Left colon (tissue), 2 donors: ENCODE measurements around the gene SMARCD3. TPM values are rescaled to one million over a fixed set of nuclear protein-coding genes. Genes with fewer than 3 reads are reported as not detected.

Experiments used
- ATAC-seq: fragments of 200-7000 bp; cut with Tn5 transposase; one replicate; pipeline ENCODE4 v1.9.1; 2020; ENCODE audit warnings: mild to moderate bottlenecking, moderate library complexity
- DNase-seq, 2 donors: peaks; one replicate each; pipeline ENCODE4 v3.0.0-alpha.2; 2020
- intact Hi-C, 2 donors: fragments of 100-400 bp; cut with DNase I in 1 of 2; cut with micrococcal nuclease in 1 of 2; formaldehyde crosslinking; loops; one replicate each; pipeline versions ENCODE4 v1.11.2 to v1.14.0; 2022; cut with DNase I, micrococcal nuclease
- long read RNA-seq: library from polyadenylated mRNA; unstranded; transcript quantifications from one replicate; pipeline ENCODE4 v2.0.0, GENCODE V29; 2021
- total RNA-seq, 2 donors: library from RNA; stranded (reverse); fragmentation: NEBNext Ultra II Directional; extraction: Animal tissue kit (Norgen Biotek cat#: 25700); gene quantifications; one replicate each; pipeline ENCODE4 v1.2.1, GENCODE V29; 2021
- donor health status: DM: no; HTN: no; CAD: no.
- donor health status: DM: yes; HTN: yes; CAD: no.

SMARCD3 gene
- 1 to 10 TPM; 4.3 to 9.8 TPM for total RNA-seq
- long read RNA-seq, transcript SMARCD3-203 (14 exons, 2,018 nt): major isoform, 7 of 7 reads
- long read RNA-seq, partial matches to known transcripts: 0 of 7 reads
- long read RNA-seq, other reads (novel, unspliced or antisense): 0 of 7 reads

DNA sequence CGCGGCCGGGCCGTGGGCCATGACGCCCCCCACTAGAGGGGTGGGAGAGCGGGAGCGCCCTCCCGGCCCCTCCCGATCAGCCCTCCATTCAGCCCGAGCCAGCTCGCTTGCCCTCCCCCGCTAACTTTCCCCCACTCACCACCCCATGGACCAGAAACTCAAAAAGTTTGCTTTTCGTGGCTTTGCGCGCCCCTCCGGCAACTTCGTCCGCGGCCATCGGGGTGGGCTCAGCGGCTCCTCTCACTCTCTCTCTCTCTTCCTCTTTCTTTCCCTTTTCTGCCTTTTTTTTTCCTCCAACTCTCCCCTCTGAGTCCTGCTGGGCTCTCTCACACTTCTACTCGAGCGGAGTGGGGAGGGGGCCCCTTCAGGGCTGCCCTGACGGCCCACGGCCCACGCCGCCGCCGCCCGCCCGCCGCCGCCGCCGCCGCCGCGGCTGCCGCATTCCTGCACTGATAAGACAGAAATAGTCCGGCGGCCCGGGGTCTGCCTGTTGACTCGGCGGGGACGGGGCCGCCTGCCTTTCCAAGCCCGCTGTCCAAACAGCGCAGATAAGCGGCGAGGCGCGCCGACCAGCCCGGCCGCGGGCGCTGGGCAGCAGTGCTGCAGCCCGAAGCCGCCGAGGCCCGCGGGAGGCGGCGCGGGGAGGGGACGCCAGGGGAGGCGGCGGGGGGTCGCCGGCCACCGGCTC is at the start of gene SMARCD3:
Gene SMARCD3, minus strand, starts transcription at position 349 of the 688 bp plus-strand sequence. Its CDS starts 132 bp downstream, at position 217.
- intact Hi-C loops: loop anchor here in 1 of 2 donors (10.0 kb wide), 1 partner anchor 56 kb away; no protein-coding TSS in a partner anchor
- ATAC-seq (peak; percentile 29), DNase-seq (peak in 1 of 2 donors; percentile 53)

DNA sequence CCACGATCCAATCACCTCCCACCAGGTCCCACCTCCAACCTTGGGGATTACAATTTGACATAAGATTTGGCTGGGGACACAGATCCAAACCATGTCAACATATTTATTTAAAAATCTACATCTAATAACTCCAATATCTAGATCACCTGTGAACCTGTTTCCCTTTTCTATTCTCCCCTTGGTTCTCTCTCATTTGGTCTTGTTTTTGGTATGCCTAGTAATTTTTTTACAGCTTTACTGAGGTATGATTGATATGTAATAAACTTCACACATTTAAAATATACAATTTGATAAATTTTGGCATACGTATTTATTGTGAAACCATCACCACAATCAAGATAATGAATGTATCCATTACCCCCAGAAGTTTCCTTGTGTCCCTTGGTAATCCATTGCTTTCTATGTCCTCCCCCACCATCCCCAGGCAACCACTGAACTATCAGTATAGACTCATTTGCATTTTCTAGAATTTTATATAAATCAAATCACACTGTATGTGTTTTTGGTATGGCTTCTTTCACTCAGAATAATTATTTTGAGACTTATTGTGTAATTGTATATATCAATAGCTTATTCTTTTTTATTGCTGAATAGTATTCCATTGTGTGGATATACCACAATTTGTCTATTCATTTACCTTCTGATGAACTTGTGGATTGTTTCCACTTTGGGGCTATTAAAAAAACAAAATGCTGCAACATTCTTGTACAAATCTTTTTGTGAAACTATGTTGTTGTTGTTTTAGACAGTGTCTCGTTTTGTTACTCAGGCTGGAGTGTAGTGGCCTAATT is 47.9 kb upstream of the SMARCD3 start:
- intact Hi-C loops: no loop called here
- ATAC-seq (no peak), DNase-seq (no peak)

- DNase-seq (no peak), ATAC-seq (no peak)
- intact Hi-C loops: no loop called here
Observed at GRCh38 chr7:151292850-151293249, 44.4 kb upstream of the SMARCD3 start.

DNA sequence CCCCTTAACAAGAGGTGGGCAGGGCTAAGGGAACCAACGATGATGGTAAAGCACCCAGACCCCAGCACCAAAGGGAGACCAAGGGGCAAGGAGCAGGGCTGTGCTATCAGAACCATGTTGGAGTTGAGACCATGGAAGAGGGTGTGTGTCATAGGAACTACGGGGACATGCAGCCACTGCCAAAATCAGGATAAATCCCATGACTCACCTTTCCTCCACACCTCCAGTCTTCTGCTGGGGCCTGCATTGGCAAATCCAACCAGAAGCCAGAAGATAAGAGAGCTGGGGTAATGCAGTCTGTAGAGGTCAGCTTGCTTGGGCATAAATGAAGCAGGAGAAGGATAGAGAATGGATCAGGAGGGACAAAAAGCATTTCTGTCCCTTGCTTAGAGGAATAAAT is 42.7 kb upstream of the SMARCD3 start:
- intact Hi-C loops: no loop called here
- no peak for ATAC-seq
- DNase-seq: no peak

DNA sequence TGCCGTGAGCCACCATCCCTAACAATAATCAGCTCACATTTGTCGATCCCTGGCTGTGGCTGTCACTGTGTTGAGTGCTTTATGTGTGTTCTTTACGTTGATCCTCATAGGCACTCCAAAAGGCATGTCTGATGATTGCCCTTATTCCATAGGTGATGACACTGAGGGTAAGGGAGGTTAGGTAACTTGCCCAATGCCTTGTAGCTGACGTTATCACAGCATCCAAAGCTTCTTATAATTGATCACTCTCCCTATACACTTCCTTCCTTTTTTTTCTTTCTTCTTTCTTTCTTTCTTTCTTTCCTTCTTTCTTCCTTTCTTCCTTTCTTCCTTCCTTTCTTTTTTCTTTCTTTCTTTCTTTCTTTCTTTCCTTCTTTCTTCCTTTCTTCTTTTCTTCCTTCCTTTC is 41.9 kb upstream of the SMARCD3 start:
- DNase-seq: no peak
- intact Hi-C loops: no loop called here

GRCh38 chr7:151289891-151290290 is 41.4 kb upstream of the SMARCD3 start:
- intact Hi-C loops: no loop called here
- ATAC-seq (no peak), DNase-seq (no peak)

More for the DNA sequence above, 41.9 kb upstream of the SMARCD3 start:
- no peak for ATAC-seq

DNA sequence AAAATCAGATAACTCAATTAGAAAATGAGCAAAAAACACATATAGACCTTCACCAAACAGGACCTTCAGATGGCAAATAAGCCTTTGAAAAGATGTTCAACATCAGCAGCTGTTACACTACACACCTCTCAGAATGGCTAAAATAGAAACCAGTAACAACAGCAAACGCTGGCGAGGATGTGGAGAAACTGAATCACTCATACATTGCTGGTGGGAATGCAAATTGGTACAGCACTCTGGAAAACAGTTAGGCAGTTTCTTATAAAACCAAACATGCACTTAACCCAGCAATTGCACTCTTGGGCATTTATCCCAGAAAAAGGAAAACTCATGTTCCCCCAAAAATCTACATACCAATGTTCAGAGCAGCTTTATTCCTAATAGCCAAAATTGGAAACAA is 37.7 kb upstream of the SMARCD3 start:
- ATAC-seq (no peak), DNase-seq (no peak)
- intact Hi-C loops: no loop called here

DNA sequence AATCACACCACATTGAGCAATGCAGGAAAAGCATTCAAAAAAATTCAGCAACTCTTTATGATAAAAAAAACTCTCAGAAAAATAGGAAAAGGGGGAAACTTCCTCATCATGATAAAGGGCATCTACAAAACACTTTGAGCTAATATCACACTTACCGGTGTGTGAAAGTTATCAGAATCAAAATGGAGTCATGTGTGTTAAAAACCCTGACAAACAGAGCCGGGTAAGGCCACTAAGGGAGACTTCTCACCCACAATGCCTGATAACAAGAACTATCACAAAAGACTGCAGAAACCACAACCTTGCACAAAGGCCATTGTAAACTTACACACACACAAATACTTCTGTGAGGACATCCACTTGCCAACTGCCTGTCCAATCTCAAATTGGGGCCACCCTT is 34.8 kb upstream of the SMARCD3 start:
- intact Hi-C loops: no loop called here
- DNase-seq (no peak), ATAC-seq (no peak)

DNA sequence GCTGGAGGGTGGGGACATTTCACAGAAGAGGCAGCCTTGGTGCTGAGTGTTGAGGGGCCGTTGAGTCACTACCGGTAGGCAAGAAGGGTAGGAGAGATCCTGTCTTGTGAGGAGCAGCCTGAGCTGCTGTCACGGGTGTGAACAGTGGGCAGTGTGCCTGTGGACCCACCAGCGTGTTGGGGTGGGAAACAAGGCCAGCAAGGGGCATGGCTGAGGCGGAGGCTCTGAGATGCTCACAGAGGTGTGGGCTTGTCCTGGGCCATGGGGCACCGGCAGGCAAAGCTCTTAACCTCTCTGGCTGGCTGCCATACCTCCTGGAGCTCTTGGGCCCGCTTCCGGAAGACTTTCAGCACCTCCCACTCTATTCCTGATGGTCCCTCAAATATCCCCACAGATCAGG is 33.6 kb upstream of the SMARCD3 start:
- no peak for ATAC-seq
- no peak for DNase-seq
- intact Hi-C loops: no loop called here

DNA sequence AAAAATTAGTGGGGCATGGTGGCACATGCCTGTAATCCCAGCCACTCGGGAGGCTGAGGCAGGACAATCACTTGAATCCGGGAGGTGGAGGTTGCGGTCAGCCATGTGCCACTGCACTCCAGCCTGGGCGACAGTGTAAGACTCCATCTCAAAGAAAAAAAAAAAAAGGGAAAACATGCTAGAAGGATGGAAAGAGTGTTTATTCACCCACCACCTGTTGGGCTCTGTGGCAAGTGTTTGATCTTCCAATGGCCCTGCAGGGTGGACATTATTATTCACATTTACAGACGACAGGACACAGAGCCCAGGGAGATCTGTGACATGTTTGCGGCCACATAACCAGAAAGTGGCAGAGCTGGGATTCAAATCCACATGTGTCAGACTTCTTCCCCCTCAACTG is 33.2 kb upstream of the SMARCD3 start:
- ATAC-seq (no peak), DNase-seq (no peak)
- intact Hi-C loops: no loop called here

DNA sequence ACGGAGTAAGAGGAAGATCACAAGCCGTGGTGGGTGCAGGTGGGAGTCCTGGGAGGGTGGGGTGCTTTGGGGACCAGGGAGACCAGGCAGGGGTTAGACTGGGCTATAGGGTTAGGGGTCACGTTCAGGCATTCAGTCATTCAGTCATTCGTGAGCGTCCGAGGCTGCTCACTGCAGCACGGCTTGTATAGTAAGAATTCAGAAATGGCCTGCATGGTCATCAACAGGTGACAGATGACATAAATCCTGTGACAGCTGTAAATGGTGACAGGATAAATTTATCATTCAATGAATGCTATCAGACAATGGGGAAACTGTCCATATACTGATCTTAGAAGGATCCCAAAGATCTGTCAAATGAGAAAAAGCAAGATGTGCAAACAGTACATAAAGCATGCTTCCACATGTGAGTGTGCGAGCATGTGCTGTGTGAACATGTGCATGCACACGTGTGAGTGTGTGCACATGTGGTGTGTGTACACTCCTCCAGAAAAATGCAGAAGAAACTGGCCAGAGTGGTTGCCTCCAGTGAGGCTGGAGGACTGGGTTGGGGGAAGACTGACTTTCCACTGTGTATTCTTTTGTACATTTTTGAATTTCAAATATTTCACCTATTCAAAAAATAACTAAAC is 32.0 kb upstream of the SMARCD3 start:
- ATAC-seq (no peak), DNase-seq (no peak)
- intact Hi-C loops: no loop called here

DNA sequence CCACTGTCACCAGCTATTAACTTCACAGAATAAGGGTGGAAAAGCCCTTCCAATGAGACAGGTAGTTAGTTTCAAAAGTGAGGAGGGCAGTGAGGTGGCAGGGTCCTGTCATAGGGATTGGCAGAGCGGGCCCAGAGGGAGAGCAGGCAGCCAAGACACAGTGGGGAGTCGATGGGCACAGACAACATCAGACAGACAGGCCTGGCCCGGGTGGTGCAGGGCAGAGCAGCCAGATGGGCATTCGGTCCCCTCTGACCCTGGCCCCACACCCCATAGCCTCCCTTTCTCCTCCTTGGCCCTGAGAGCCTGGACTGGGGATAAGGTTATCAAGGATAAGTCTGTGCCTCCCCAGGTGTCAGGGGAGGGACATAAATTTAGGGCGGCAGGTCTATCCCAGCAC is 31.4 kb upstream of the SMARCD3 start:
- no peak for ATAC-seq
- intact Hi-C loops: no loop called here
- no peak for DNase-seq

DNA sequence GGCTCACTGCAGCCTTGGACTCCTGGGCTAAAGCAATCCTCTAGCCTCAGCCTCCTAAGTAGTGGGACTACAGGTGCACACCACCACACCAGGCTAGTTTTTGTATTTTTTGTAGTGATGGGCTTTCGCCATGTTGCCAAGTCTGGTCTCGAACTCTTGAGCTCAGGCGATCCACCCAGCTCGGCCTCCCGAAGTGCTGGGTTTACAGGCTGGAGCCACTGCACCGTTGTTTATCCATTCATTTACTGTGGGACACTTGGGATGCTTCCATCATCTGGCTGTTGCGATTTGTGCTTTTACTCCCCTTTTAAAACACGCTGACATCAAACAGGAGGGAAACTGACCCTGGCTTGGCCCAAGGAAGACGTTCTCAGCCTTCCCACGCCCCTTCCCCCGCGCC is 30.5 kb upstream of the SMARCD3 start:
- DNase-seq: no peak
- intact Hi-C loops: no loop called here
- ATAC-seq: no peak

DNA sequence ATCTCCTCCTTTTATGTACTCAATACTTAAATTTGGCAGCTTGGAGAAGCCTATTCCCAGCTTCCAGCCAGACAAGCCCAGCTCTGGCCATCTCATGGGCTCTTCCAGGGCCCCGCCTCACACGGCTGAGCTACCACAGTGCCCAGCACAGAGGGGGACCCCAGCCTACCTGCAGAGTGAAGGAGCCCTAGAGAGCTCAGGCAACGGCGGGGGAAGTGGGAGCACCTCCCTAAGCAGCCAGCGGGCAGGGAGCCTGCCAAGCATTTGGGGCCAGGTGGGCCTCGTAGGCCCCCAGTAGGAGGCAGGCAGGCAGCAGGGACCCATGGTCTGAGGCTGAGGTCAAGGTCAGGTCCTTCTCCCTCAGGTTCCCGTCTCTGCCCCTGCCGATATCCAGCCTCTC is 29.1 kb upstream of the SMARCD3 start:
- ATAC-seq (no peak), DNase-seq (no peak)
- intact Hi-C loops: no loop called here

DNA sequence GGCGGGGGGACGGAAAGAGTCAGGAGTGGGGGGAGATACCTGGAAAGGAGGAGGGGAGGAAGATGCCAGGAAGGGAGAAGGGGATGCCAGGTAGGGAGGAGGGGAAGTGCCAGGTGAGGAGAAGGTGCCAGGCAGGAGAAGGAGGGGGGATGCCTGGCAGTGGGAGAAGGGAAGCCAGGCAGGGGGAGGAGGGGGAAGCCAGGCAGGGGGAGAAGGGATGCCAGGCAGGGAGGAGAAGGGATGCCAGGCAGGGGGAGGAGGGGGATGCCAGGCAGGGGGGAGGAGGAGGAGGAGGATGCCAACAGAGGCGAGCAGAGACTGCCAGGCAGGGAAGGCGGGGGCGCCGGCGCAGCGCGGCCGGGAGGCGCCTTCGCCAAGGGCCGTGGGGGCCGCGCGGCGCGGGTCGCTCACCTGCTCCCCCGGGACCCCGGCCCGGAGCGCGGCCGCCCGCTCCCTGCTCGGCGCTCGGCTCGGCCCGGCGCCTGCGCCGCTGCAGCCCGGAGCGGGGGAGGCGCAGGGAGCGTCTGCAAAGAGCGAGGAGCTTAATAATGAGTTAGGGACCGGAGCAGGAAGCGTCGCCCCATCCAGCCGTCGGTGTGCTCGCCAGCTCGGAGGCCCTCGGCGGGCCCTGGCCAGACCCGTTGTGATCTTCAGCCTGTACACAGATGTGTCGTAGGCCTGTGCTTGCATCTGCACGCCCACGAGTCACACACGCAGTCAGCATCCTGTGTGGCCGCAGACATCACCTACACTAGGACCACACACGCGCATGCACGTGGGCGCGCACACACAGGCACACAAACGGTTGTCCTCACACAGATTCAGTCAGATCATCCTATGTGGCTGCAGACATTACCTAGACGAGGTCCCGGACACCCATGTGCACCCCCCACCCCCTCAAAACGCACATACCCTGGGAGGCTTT is 28.4 kb upstream of the SMARCD3 start:
- DNase-seq (peak in 1 of 2 donors; percentile 60), ATAC-seq (peak; percentile 76)
- intact Hi-C loops: no loop called here

- intact Hi-C loops: no loop called here
- ATAC-seq (no peak), DNase-seq (no peak)
Observed at GRCh38 chr7:151275813-151276577, 27.5 kb upstream of the SMARCD3 start.

GRCh38 chr7:151274936-151275812 is 26.7 kb upstream of the SMARCD3 start:
- intact Hi-C loops: no loop called here
- DNase-seq (no peak), ATAC-seq (no peak)
